ENCODE results near the gene ABCB11.

The ABCB11 gene

GRCh38 chr2:169006665-169007064, 24.5 kb downstream of the ABCB11 start:
- DNase-seq, result no peak

DNA sequence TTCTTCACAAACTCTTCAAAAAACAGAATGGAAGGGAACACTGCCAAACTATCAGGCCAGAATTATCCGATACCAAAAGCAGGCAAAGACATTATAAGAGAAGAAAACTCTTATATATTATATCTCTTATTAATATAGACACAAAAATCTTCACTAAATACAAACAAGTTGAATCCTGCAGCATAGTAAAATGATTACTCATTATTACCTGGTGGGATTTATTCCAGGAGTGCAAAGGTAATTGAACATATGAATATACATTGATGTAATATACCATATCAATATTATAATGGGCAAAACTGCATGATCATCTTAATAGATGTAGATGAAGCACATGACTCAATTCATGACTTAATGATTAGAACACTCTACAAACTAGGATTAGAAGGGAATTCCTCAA, 25.1 kb downstream of the ABCB11 start:
- no peak for DNase-seq

DNA sequence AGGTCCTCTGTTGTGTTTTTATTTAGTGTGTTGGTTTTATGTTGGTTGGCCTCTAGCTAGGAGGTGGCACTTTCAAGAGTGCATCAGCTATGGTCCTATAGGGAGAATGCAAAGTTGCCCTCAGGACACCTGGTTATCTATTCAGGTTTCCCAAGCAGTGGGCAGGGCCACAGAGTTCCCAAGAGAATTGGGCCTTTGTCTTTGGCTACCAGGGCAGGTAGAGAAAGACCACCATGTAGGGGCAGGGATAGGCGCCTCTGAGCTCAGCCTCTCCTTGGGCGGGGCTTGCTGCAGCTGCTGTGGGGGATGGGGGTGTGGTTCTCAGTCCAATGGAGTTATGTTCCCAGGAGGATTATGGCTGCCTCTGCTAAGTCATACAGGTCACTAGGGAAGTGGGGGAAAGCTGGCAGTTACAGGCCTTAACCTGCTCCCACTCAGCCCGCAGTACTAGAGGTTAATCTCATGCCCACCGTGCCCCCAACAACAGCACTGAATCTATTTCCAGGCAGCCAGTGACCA, 26.0 kb downstream of the ABCB11 start:
- no peak for DNase-seq

DNA sequence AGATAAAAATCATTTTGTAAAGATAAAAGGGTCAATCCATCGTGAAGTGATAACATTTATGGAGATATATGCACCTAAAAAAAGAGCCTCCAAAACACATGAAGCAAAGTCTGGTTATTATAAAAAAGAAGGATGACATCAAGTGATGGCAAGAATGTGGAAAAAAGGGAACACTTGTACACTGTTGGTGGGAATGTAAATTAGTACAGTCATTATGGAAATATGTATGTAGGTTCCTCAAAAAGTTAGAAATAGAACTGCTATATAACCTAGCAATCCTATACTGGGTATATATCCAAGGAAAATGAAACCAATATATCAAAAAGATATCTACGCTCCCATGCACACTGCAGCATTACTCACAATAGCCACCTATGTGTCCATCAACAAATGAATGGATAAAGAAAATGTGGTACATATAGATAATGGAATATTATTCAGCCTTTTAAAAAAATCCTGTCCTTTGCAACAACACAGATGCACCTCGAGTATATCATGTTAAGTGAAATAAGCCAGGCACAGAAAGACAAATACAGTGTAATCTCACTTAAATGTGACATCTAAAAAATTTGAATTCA, 28.9 kb downstream of the ABCB11 start:
- DNase-seq, result no peak

- no peak for DNase-seq
Measured at GRCh38 chr2:169001116-169001815, 29.9 kb downstream of the ABCB11 start.

DNA sequence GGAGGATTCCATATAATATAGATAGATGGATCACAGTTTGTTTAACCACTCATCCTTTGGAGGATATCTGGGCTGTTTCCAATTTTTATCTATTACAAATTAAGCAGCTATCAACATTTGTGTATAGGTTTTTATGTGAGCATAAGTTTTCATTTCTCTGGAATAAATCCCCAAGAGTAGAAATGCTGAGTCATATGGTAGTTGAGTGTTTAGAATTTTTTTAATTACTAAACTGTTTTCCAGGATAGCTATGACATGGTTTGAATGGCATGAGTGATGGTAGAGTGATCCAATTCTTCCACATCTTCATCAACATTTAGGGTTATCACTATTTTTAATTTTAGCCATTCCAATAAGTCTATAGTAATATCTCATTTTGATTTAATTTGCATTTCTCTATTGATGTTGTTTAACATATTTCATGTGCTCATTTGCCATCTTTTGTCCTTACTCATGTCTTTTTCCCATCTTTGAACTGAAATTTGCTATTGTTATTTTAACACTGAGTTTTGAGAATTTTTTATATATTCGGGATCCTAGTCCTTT, 31.4 kb downstream of the ABCB11 start:
- no peak for DNase-seq

DNA sequence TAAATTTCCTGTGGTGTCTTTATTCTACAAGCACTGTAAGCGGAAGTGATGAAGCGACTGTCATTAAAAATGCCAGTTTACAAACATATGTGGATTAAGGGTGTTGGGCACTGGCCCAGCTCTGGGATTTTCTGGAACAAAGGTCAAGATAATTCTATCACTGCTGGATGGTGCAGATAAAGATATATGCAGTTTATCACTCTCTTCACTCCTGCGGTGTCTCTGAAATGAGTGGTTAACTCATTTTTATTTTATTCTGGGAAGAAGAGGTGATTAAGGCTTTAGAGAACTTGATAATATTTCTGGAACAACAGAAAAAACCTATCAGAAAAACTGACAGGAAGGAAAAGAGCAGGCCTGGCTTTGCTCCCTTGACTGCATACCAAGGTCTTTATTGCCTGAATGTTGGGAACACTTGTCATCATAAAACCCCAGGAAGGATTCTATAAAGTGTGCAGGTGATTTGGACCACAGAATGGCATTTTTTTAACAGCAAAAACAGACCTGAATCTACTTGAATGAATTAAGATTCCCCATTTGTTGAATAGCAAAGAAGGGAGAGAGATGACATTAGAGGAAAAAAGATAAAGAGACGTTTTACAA, 32.4 kb downstream of the ABCB11 start:
- DNase-seq, result no peak

GRCh38 chr2:168997794-168998193, 33.3 kb downstream of the ABCB11 start:
- DNase-seq, result no peak

- DNase-seq, result peak; percentile 47
Measured at GRCh38 chr2:168997118-168997521, 34.0 kb downstream of the ABCB11 start.

DNA sequence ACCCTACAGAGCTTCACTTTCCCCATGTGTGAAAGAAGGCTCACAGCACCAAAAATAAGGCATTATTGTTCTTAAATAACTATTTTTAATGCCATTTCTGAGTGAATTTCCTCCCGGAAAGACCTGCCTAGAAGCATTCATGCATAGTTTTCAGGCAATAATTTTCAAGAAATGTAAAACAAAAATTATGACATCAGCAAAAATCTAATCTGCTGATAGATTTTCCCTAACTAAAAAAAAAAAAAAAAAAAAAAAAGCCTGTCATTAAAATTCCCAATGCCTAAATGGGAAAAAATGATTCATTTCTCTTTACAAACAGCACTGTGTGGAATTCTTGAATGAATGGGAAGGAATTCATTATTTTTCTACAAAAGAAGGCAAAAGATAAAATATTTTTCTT, 35.4 kb downstream of the ABCB11 start:
- no peak for DNase-seq

GRCh38 chr2:168993538-168993937, 37.6 kb downstream of the ABCB11 start:
- no peak for DNase-seq

- DNase-seq, result no peak
Measured at GRCh38 chr2:168992591-168993349, 38.4 kb downstream of the ABCB11 start.

GRCh38 chr2:168992026-168992425, 39.1 kb downstream of the ABCB11 start:
- no peak for DNase-seq

- DNase-seq, result no peak
Measured at GRCh38 chr2:168988755-168989154, 42.4 kb downstream of the ABCB11 start.

GRCh38 chr2:168986398-168986943, 44.7 kb downstream of the ABCB11 start:
- DNase-seq, result no peak

DNA sequence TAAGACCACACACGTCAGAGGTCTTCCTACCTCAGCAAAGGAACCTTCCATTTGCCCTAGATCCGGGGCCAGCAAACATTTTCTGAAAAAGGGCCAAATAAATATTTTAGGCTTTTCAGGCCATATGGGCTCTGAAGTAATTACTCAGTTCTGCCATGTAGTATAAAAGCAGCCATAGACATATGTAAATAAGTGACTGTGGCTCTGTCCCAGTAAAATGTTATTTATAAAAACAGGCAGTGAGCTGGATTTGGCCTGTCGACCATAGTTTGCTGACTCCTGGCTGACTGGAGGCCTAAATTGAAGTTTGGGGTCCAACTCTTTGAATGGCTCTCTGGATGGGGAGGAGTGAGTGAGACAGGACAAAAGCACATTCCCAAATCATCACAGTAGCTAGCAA, 49.5 kb downstream of the ABCB11 start:
- no peak for DNase-seq

GRCh38 chr2:168978461-168978861, 52.7 kb downstream of the ABCB11 start:
- DNase-seq, result no peak

- DNase-seq, result no peak
Measured at GRCh38 chr2:168977608-168978007, 53.5 kb downstream of the ABCB11 start.

- no peak for DNase-seq
Measured at GRCh38 chr2:168976034-168976654, 55.0 kb downstream of the ABCB11 start.

DNA sequence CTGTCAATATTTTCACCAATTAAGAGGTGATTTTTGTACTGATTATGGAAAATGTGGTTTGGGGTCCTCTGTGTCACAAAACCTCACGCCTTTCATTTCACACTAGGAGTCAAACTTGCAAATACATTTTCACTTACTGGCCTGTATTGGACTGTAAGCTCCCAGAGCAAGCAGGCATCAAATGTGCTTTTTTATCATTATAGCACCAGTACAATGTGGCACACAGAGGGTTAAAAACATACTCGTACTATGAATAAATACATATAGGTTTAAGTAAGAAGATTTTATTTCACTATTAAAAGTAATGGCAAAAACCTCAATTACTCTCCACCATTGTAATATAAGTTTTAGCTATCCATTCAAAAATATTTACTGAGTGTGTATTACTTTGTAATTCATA, 56.7 kb downstream of the ABCB11 start:
- no peak for DNase-seq

- DNase-seq, result no peak
Measured at GRCh38 chr2:168971261-168971660, 59.9 kb downstream of the ABCB11 start.

DNA sequence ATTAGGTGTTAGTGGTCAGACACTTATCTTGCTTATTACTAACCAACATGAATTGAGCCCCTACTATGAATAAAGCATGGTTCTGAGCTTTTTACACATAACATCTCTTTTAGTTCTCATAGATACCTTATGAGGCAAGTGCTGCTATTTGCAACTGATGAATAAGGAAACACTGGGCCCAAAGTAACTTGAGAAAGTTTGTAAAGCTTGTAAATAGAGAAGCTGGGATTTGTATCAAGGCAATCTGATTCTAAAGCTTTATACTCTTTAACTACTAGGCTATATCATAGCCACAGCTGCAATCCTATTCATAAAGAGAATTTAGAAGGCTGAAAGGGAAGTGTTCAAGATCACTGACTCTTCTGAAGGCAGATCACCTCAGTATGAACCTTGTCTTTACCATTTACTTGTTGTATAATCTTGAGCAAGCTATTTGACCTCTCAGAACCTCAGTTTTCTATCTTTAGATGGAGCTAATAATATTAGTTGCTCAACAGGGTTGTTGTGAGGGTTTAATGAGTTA, 60.4 kb downstream of the ABCB11 start:
- no peak for DNase-seq
